ENCODE data around the gene DBX1. TPM values are rescaled to one million over a fixed set of nuclear protein-coding genes. Genes with fewer than 3 reads are reported as not detected.
"Not testable (repeated sequence)": the region's sequence is repeated elsewhere in the genome, so short reads cannot be mapped to it uniquely, and the experiment has no call there.

DBX1 gene
- total RNA-seq, 4 donors from 2014 or later = not detected

DNA sequence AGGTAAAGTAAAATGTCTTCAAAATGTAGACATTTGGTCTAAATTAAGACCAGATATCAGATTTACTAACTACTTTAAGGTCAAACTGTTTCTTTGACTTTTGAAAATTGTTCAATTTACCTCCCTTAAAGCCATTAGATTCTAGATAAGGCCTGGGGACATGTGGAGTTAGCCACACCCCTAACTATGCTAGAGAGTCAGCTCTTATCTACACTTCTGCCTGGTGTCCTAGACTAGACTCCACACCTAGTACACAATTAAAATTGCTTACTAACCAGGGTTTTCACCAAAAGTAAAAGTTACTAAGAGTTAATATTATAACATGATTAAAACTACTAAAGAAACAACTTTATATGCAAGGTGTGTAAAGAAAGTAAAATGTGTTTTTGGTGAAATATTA lies 43.6 kb upstream of the DBX1 start:
- TF ChIP-seq, protein P1, sequence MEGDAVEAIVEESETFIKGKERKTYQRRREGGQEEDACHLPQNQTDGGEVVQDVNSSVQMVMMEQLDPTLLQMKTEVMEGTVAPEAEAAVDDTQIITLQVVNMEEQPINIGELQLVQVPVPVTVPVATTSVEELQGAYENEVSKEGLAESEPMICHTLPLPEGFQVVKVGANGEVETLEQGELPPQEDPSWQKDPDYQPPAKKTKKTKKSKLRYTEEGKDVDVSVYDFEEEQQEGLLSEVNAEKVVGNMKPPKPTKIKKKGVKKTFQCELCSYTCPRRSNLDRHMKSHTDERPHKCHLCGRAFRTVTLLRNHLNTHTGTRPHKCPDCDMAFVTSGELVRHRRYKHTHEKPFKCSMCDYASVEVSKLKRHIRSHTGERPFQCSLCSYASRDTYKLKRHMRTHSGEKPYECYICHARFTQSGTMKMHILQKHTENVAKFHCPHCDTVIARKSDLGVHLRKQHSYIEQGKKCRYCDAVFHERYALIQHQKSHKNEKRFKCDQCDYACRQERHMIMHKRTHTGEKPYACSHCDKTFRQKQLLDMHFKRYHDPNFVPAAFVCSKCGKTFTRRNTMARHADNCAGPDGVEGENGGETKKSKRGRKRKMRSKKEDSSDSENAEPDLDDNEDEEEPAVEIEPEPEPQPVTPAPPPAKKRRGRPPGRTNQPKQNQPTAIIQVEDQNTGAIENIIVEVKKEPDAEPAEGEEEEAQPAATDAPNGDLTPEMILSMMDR (IDR thresholded peaks at IDR 0.05) = no peak
- no peak for TF ChIP-seq POLR2A (IDR thresholded peaks at IDR 0.05)
- DNase-seq = no peak
- intact Hi-C loops (cut with DNase I; ENCODE audit: low total_unique reads) = no loop called here
- H3K4me3 ChIP-seq = no peak overlapping the region
- peaks cover 0 to 7% of the 10 kb centered on the region in 2 donors for H3K27me3 ChIP-seq
- no peaks in the 10 kb centered on the region for H3K36me3 ChIP-seq
- H3K4me1 ChIP-seq = no peaks in the 10 kb centered on the region
- no peaks in the 10 kb centered on the region for H3K9me3 ChIP-seq
- no peak overlapping the region for H3K27ac ChIP-seq

DNA sequence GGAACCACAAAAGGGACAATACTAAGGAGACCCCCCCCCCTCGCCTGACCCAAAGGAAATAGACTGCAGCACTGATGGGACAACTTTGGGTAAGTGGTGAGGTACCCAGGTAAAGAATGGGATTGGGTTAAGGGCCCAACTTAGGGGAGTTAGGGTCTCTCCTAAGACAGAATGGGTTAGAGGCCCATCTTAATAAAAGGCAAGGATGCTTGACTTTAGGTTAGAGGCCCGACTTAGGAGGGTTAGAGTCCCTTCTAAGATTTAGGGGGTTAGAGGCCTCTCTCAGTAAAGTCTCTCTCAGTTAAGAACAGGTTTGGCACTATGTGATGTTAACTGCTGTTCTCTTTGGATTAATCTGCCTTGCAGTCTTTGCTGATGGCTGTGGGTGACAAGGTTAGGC lies 41.0 kb upstream of the DBX1 start:
- intact Hi-C loops (cut with DNase I; ENCODE audit: low total_unique reads) = no loop called here
- no peak overlapping the region for H3K27ac ChIP-seq
- no peak overlapping the region for H3K4me3 ChIP-seq
- H3K27me3 ChIP-seq = no peaks in the 10 kb centered on the region
- no peaks in the 10 kb centered on the region for H3K36me3 ChIP-seq
- TF ChIP-seq POLR2A (IDR thresholded peaks at IDR 0.05) = no peak
- TF ChIP-seq, protein P1 (IDR thresholded peaks at IDR 0.05) = no peak
- no peaks in the 10 kb centered on the region for H3K9me3 ChIP-seq
- H3K4me1 ChIP-seq = no peaks in the 10 kb centered on the region
- no peak for DNase-seq

DNA sequence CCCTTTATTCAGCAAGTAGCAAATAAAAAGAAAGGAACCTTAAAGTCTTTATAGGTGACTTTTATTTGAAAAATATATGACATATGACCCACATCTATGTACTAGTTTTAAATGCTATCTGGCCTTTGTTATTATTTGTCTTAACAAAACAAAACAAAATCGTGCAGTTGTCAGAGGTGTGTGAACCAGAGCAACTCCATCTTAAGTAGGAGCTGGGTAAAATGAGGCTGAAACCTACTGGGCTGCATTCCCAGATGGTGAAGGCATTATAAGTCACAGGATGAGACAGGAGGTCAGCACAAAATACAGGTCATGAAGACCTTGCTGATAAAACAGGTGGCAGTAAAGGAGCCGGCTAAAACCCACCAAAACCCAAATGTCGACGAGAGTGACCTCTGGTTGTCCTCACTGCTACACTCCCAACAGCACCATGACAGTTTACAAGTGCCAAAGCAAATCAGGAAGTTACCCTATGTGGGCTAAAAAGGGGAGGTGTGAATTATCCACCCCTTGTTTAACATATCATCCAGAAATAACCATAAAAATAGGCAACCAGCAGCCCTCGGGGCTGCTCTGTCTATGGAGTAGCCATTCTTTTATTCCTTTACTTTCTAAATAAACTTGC lies 40.2 kb upstream of the DBX1 start:
- H3K36me3 ChIP-seq; H3K4me1 ChIP-seq; H3K27me3 ChIP-seq; H3K4me3 ChIP-seq; H3K9me3 ChIP-seq; DNase-seq; intact Hi-C loops (cut with DNase I; ENCODE audit: low total_unique reads); H3K27ac ChIP-seq: not testable (repeated sequence)

DNA sequence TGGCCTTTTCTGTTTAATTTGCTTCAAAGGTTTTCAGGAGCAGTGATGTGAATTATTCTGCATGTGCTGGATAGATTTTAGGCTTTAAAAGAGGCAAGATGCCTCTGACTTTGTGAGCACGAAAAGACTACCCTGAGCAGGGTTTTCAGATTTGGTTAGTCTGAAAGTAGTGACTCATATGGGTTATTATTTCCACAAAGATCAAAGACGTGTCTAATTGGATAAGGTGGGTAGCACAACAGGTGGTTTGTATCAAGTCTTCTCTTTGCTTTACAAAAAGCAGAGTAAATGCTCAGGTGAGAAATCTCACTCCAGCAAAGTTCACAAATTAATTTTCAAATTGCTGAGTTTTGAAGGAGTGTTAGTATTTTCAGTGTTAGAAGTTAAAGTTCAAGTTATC lies 37.6 kb upstream of the DBX1 start:
- no peaks in the 10 kb centered on the region for H3K27me3 ChIP-seq
- intact Hi-C loops (cut with DNase I; ENCODE audit: low total_unique reads) = no loop called here
- TF ChIP-seq, protein P1 (IDR thresholded peaks at IDR 0.05) = no peak
- TF ChIP-seq POLR2A (IDR thresholded peaks at IDR 0.05) = no peak
- H3K36me3 ChIP-seq = no peaks in the 10 kb centered on the region
- H3K4me3 ChIP-seq = no peak overlapping the region
- DNase-seq = no peak
- no peaks in the 10 kb centered on the region for H3K4me1 ChIP-seq
- H3K27ac ChIP-seq = no peak overlapping the region
- H3K9me3 ChIP-seq = no peaks in the 10 kb centered on the region

DNA sequence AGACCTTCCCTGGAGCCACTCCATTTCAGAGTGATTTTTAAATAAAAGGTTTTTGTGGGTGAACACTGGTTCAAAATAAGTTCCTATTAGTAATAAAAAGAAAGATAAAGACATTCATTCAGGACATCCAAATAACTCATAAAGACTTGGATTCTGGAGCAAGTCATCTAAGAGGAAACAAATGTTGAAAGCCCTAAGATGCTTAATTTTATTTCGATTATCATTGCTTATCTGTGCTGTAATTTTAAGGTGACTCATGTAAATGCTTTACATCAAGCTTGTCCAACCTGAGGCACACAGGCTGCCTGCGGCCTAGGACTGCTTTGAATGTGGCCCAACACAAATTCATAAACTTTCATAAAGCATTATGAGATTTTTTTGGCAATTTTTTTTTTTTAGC lies 34.2 kb upstream of the DBX1 start:
- H3K27me3 ChIP-seq = no peaks in the 10 kb centered on the region
- no peak for TF ChIP-seq POLR2A (IDR thresholded peaks at IDR 0.05)
- TF ChIP-seq, protein P1 (IDR thresholded peaks at IDR 0.05) = no peak
- H3K4me3 ChIP-seq = no peak overlapping the region
- H3K27ac ChIP-seq = no peak overlapping the region
- no peaks in the 10 kb centered on the region for H3K4me1 ChIP-seq
- DNase-seq = no peak
- intact Hi-C loops (cut with DNase I; ENCODE audit: low total_unique reads) = no loop called here
- no peaks in the 10 kb centered on the region for H3K36me3 ChIP-seq
- no peaks in the 10 kb centered on the region for H3K9me3 ChIP-seq

DNA sequence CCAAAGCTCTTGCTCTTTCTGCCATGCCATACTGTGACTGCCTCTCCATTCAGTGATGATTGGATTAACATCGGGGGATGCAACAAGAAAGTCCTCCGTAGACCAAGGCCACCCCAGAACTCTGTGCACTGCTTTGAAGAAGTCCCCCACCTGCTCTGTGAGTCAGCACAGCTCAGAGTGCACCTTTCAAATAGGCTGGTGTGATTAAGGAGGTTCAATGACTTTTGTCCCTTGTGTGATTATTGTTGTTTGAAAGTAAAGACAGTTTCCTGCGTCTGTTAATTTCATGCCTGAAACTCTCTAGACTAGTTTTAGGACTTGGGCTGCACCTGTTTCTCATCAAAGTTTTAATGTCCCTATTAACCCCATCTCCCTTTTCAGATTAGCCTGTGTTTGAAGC lies 33.0 kb upstream of the DBX1 start:
- no peaks in the 10 kb centered on the region for H3K4me1 ChIP-seq
- intact Hi-C loops (cut with DNase I; ENCODE audit: low total_unique reads) = no loop called here
- no peak overlapping the region for H3K4me3 ChIP-seq
- no peak for DNase-seq
- H3K27ac ChIP-seq = no peak overlapping the region
- no peak for TF ChIP-seq POLR2A (IDR thresholded peaks at IDR 0.05)
- TF ChIP-seq, protein P1 (IDR thresholded peaks at IDR 0.05) = no peak
- no peaks in the 10 kb centered on the region for H3K36me3 ChIP-seq
- no peaks in the 10 kb centered on the region for H3K27me3 ChIP-seq
- no peaks in the 10 kb centered on the region for H3K9me3 ChIP-seq
